Right ventricle myocardium superior (tissue), 1 donor: ENCODE results near the gene IL25. TPM values are rescaled to one million over a fixed set of nuclear protein-coding genes. Genes with fewer than 3 reads are reported as not detected.
"Not testable (repeated sequence)": the region's sequence is repeated elsewhere in the genome, so short reads cannot be mapped to it uniquely, and the experiment has no call there.

Source experiments
- ATAC-seq: fragments of 200-7000 bp; cut with Tn5 transposase; one replicate; pipeline ENCODE4 v1.9.1; 2020; ENCODE audit warnings: mild to moderate bottlenecking; ENCODE audit not compliant: poor library complexity
- DNase-seq: peaks from one replicate; pipeline ENCODE4 v3.0.0-alpha.2; 2020
- intact Hi-C: fragments of 100-400 bp; cut with DNase I; formaldehyde crosslinking; loops from one replicate; pipeline ENCODE4 v1.11.2; 2022
- microRNA-seq: library from miRNA; unstranded; fragments of <30 nt; microRNA quantifications from one replicate; pipeline ENCODE4 v1.2.0, GENCODE V29; 2020
- total RNA-seq: library from RNA; stranded (reverse); fragmentation: NEBNext Ultra II Directional; extraction: Animal tissue kit (Norgen Biotek cat#: 25700); gene quantifications from one replicate; pipeline ENCODE4 v1.2.1, GENCODE V29; 2021
- donor health status: DM: no; HTN: yes; CAD: no; lungs with severe emphysema.

The IL25 gene
- total RNA-seq, 1 donor from 2014 or later, result not detected

GRCh38 chr14:23415821-23416778 is 43.5 kb downstream of the IL25 start:
- intact Hi-C loops, result no loop called here
- DNase-seq, result peak; percentile 40
- no peak for ATAC-seq

DNA sequence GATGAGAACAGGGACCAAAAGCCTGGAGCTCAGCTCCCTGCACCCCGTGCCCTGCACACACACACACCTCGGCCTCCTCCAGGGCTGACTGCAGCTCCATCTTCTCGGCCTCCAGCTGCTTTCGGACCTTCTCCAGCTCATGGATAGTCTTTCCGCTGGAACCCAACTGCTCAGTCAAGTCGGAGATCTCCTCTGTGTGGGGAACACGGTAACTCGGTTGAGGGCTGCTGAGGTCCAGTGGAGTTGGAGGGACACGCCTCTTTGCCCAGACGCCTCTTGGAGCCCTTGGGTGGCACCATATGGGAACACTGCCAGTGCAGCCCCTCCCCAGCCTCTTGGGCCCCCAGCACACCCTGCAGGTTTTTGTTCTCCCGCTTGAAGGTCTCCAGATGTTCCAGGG is 44.2 kb downstream of the IL25 start:
- DNase-seq (no peak), ATAC-seq (no peak)
- intact Hi-C loops, result no loop called here

- ATAC-seq, intact Hi-C loops, DNase-seq: not testable (repeated sequence)
Measured at GRCh38 chr14:23417269-23417668, 44.7 kb downstream of the IL25 start.

- DNase-seq, result no peak
- ATAC-seq, result no peak
- intact Hi-C loops, result no loop called here
Measured at GRCh38 chr14:23418021-23418420, 45.4 kb downstream of the IL25 start.

DNA sequence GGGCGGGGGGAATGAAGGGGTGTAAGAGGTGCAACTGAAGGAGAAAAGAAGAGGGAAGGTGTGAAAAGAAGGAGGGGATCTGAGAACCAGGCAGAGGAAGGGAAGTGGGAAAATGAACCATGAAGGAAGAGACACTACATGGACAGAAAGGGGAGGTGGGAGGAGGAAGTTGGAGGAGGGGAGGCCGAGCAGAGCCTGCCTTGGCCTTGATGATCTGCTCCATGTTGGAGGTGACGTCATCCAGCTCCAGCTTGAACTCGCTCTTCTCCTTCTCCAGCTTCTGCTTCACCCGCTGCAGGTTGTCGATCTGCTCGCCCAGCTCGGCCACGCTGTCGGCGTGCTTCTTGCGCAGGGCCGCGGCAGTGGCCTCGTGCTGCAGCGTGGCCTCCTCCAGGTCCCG is 47.0 kb downstream of the IL25 start:
- DNase-seq, intact Hi-C loops, ATAC-seq: not testable (repeated sequence)

DNA sequence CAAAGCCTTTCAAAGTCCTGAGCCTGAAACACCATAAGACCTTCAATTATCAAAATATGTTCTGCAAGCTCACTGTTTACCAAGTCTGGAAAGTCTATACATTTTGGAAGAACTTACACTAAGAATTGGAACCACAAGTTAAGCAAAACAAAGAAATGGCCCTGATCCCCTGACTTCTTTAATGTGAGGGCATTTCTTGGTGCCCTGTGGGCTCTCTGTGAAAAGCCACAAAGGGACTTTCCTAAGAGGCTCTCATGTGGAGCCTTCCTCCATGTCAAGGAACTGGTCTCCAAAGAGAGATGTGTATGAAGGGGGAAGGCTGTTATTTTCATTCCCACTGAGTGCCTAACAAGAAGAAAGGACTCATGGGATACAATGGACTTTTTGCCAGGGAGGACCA is 49.0 kb downstream of the IL25 start:
- intact Hi-C loops, result no loop called here
- DNase-seq (no peak), ATAC-seq (no peak)

- DNase-seq (no peak), ATAC-seq (no peak)
- intact Hi-C loops, result no loop called here
Measured at GRCh38 chr14:23423657-23424056, 51.0 kb downstream of the IL25 start.

- DNase-seq, result no peak
- intact Hi-C loops, result no loop called here
- ATAC-seq, result no peak
Measured at GRCh38 chr14:23425169-23425568, 52.6 kb downstream of the IL25 start.

- intact Hi-C loops, ATAC-seq, DNase-seq: not testable (repeated sequence)
Measured at GRCh38 chr14:23425798-23426197, 53.2 kb downstream of the IL25 start.

Small RNAs within 50 kb of the gene (microRNA-seq; reads per million reads assigned to microRNA genes)
- 2,625 reads per million, percentile 88 among the genes with 10 or more reads in this experiment for gene MIR208A
- gene MIR208B, result 30,914 reads per million, percentile 97 among the genes with 10 or more reads in this experiment

Other genes with a start within 250 kb of the IL25 start
- 11.6 TPM for gene SLC7A8, start 189.1 kb upstream of the IL25 start, total RNA-seq
- gene RNF212B, start 134.9 kb upstream of the IL25 start, total RNA-seq, result not detected
- 6.5 TPM for gene HOMEZ, start 86.7 kb upstream of the IL25 start, total RNA-seq
- gene PPP1R3E, start 70.0 kb upstream of the IL25 start, total RNA-seq, result 6.7 TPM
- 37.3 TPM for gene BCL2L2, start 66.0 kb upstream of the IL25 start, total RNA-seq
- gene PABPN1, start 51.4 kb upstream of the IL25 start, total RNA-seq, result 67.7 TPM
- 10.3 TPM for gene SLC22A17, start 19.9 kb upstream of the IL25 start, total RNA-seq
- gene EFS, start 7.6 kb upstream of the IL25 start, total RNA-seq, result 3.2 TPM
- 0.27 TPM for gene CMTM5, start 4.2 kb downstream of the IL25 start, total RNA-seq
- 4,934 TPM for gene MYH6, start 35.5 kb downstream of the IL25 start, total RNA-seq
- 11,793 TPM for gene MYH7, start 62.9 kb downstream of the IL25 start, total RNA-seq
- gene NGDN, start 96.9 kb downstream of the IL25 start, total RNA-seq, result 17.0 TPM
- 0.97 TPM for gene ZFHX2, start 179.0 kb downstream of the IL25 start, total RNA-seq
- gene THTPA, start 183.5 kb downstream of the IL25 start, total RNA-seq, result 15.4 TPM
- gene AP1G2, start 195.0 kb downstream of the IL25 start, total RNA-seq, result 10.7 TPM
- gene JPH4, start 206.0 kb downstream of the IL25 start, total RNA-seq, result 0.13 TPM